Esophagus squamous epithelium (tissue), 5 donors: Measurements from ENCODE around the gene NMNAT2. TPM values are rescaled to one million over a fixed set of nuclear protein-coding genes. Genes with fewer than 3 reads are reported as not detected.

Experiments used
- DNase-seq: peaks from one replicate; lab custom pipeline; 2025; lab: John Stamatoyannopoulos, UW
- H3K27ac ChIP-seq, 4 donors: fragments of 200-600 bp; sonication (generic); one replicate each; pipeline ENCODE4 v1.5.1; 2016 to 2019; ENCODE audit warnings: mild to moderate bottlenecking in 1 of 4
- H3K27me3 ChIP-seq, 4 donors: fragments of 200-600 bp; sonication (generic); 1 replicate in 3 of 4; 2 replicates in 1 of 4; pipeline versions ENCODE4 v1.5.1 to v1.6.0; 2017 to 2021; ENCODE audit warnings: antibody characterized with exemption in 1 of 4
- H3K36me3 ChIP-seq, 3 donors: fragments of 200-600 bp; sonication (generic); one replicate each; pipeline ENCODE4 v1.5.1; 2016 to 2019
- H3K4me1 ChIP-seq, 3 donors: fragments of 200-600 bp; sonication (generic); one replicate each; pipeline ENCODE4 v1.5.1; 2017 to 2019
- H3K4me3 ChIP-seq, 4 donors: fragments of 200-600 bp; sonication (generic); 1 replicate in 3 of 4; 2 replicates in 1 of 4; pipeline ENCODE4 v1.5.1; 2016 to 2019; ENCODE audit warnings: mild to moderate bottlenecking in 2 of 4, moderate library complexity in 1 of 4
- H3K9me3 ChIP-seq, 3 donors: fragments of 200-600 bp; sonication (generic); one replicate each; pipeline ENCODE4 v1.5.1; 2016 to 2019
- CTCF ChIP-seq, 6 experiments: fragments of 450-650 bp in 4 of 6; fragments of 200-600 bp in 2 of 6; sonication (generic) in 2 of 6; IDR thresholded peaks; one replicate each; pipeline ENCODE4 v1.5.1; 2016 to 2019; ENCODE audit warnings: antibody characterized with exemption in 6 of 6, mild to moderate bottlenecking in 4 of 6, moderate library complexity in 4 of 6
- POLR2A ChIP-seq, 4 donors: fragments of 450-650 bp; IDR thresholded peaks; one replicate each; pipeline ENCODE4 v1.6.1; 2017; ENCODE audit warnings: antibody characterized with exemption in 4 of 4, mild to moderate bottlenecking in 4 of 4, moderate library complexity in 3 of 4
- WGBS, 2 donors: methylation state at CpG; one replicate each; pipeline ENCODE4 v1.1.5; 2018; 5-methylcytosine and 5-hydroxymethylcytosine counted together
- intact Hi-C: fragments of 100-400 bp; cut with DNase I; formaldehyde crosslinking; loops from one replicate; pipeline ENCODE4 v1.15.0; 2022
- total RNA-seq, 4 donors: library from RNA; depleted of rRNA; stranded (reverse); fragments of >200 nt; gene quantifications; one replicate each; pipeline ENCODE4 v1.1.0, GENCODE V29; 2016
- donor health status: DM: yes; HTN: yes; CAD: no.

The NMNAT2 gene
- total RNA-seq, 4 donors from 2014 or later = 0.18 to 1.1 (median 0.26) TPM; not detected in 1

DNA sequence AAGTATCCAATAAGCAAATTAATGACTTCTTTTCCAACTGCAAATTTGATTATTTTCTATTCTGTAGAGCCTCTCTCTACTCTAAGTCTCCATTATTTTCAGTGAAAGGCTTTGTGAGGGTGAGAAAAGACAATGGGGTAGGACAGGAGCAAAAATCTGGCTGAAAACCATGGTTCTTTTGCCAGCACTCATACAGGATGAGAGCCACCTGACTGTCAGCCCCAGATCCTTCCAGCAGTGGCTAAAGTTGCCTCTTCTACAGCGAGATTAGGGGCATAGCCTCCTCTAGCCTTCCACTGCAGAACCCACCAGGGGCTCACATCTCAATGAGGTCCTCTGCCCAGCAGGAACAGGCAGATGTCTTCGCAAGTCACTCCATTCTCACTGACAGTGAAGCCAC, 23.7 kb downstream of the NMNAT2 start:
- WGBS, 2 donors = 29 to 78% methylated on average over 1 to 2 of the region's 2 CpGs
- Histone ChIP-seq H3K27ac (no peak overlapping the region), H3K4me3 (no peak overlapping the region), H3K4me1 (no peaks in the 10 kb centered on the region), H3K27me3 (peaks cover 0 to 23% (median 0%) of the 10 kb centered on the region in 4 donors), H3K36me3 (no peaks in the 10 kb centered on the region), H3K9me3 (no peaks in the 10 kb centered on the region)
- TF ChIP-seq POLR2A (IDR thresholded peaks at IDR 0.05) (no peak), CTCF (IDR thresholded peaks at IDR 0.05) (no peak)
- intact Hi-C loops = no loop called here
- no peak for DNase-seq

- Histone ChIP-seq H3K27me3 (peaks cover 0 to 21% (median 0%) of the 10 kb centered on the region in 4 donors), H3K27ac (no peak overlapping the region), H3K4me3 (no peak overlapping the region), H3K4me1 (no peaks in the 10 kb centered on the region), H3K9me3 (no peaks in the 10 kb centered on the region), H3K36me3 (no peaks in the 10 kb centered on the region)
- WGBS, 2 donors = 75 to 86% methylated on average over 1 of the region's 1 CpG
- no peak for TF ChIP-seq POLR2A (IDR thresholded peaks at IDR 0.05)
- no peak for TF ChIP-seq CTCF (IDR thresholded peaks at IDR 0.05)
- DNase-seq = no peak
- intact Hi-C loops = no loop called here
Measured at GRCh38 chr1:183391863-183392262, 26.3 kb downstream of the NMNAT2 start.

DNA sequence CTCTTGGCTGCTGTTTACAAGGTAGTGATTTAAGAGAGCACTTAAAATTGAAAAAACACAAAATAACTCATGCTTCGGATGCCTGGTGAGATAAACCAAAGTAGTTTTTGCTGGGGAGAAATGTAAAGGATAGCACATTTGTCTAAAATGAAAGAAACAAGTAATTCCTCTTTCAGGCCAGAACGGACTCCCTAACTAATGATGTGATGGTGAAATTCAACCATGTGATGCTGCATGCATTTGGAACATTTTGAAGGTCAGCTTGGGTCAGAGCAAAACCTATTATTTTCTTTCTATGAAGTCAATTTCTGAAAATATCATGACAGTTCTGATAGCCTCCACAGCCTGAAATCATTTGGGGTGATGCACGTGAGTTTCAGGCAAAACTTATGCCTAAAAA, 27.6 kb downstream of the NMNAT2 start:
- no peak overlapping the region for H3K27ac ChIP-seq
- WGBS, 2 donors = 55 to 58% methylated on average over 3 of the region's 3 CpGs
- no peak overlapping the region for H3K4me3 ChIP-seq
- no peaks in the 10 kb centered on the region for H3K9me3 ChIP-seq
- H3K4me1 ChIP-seq = no peaks in the 10 kb centered on the region
- TF ChIP-seq CTCF (IDR thresholded peaks at IDR 0.05) (no peak), POLR2A (IDR thresholded peaks at IDR 0.05) (no peak)
- DNase-seq = no peak
- peaks cover 0 to 8% (median 0%) of the 10 kb centered on the region in 4 donors for H3K27me3 ChIP-seq
- H3K36me3 ChIP-seq = no peaks in the 10 kb centered on the region
- intact Hi-C loops = no loop called here

- TF ChIP-seq POLR2A (IDR thresholded peaks at IDR 0.05) = no peak
- TF ChIP-seq CTCF (IDR thresholded peaks at IDR 0.05) = no peak
- DNase-seq = no peak
- H3K36me3 ChIP-seq = no peaks in the 10 kb centered on the region
- intact Hi-C loops = no loop called here
- no peaks in the 10 kb centered on the region for H3K9me3 ChIP-seq
- no peak overlapping the region for H3K4me3 ChIP-seq
- H3K27ac ChIP-seq = no peak overlapping the region
- 56 to 59% methylated on average over 6 of the region's 6 CpGs for WGBS, 2 donors
- H3K4me1 ChIP-seq = no peaks in the 10 kb centered on the region
- H3K27me3 ChIP-seq = no peaks in the 10 kb centered on the region
Measured at GRCh38 chr1:183388735-183389134, 29.4 kb downstream of the NMNAT2 start.

GRCh38 chr1:183385340-183386144, 32.6 kb downstream of the NMNAT2 start:
- no peaks in the 10 kb centered on the region for H3K27me3 ChIP-seq

More at GRCh38 chr1:183385340-183386144, 32.6 kb downstream of the NMNAT2 start:
- H3K27ac ChIP-seq = no peak overlapping the region
- no peak overlapping the region for H3K4me3 ChIP-seq
- 41 to 56% methylated on average over 6 of the region's 6 CpGs for WGBS, 2 donors
- intact Hi-C loops = no loop called here
- TF ChIP-seq CTCF (IDR thresholded peaks at IDR 0.05) (no peak), POLR2A (IDR thresholded peaks at IDR 0.05) (no peak)
- H3K4me1 ChIP-seq = no peaks in the 10 kb centered on the region
- DNase-seq = no peak
- H3K9me3 ChIP-seq = no peaks in the 10 kb centered on the region
- H3K36me3 ChIP-seq = no peaks in the 10 kb centered on the region
